ENCODE data around the gene SP5. TPM values are rescaled to one million over a fixed set of nuclear protein-coding genes. Genes with fewer than 3 reads are reported as not detected.

SP5 gene
- total and polyA plus RNA-seq, 9 of the 15 experiments (the other 6 are each of a cell fraction or from before 2014, with no cell fraction given) = 0.03 to 1.7 (median 0.16) TPM; not detected in 1

DNA sequence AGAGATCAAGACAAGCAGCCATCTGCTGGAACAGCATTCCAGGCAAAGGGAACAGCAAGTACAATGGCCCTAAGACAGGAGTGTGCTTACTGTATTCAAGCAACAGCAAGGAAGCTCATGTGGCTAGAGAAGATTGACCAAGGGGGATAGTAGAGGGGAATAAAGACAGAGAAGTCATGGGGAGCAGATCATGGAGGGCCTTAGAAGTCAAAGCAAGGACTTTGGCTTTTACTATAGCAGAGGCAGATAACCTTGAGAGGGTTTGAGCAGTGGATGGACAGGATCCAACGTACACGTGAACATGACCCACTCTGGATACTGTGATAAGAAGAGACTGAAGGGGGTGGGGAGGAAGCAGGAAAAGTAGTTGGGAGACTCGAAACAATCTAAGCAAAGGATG, 26.9 kb downstream of the SP5 start (continued):
- TF ChIP-seq ZNF699 (CRISPR knock-in tag; IDR thresholded peaks at IDR 0.05; ENCODE audit: insufficient replicate concordance) (no peak), ZFPM2 (CRISPR knock-in tag; IDR thresholded peaks at IDR 0.05) (no peak), NEUROD1 (IDR thresholded peaks at IDR 0.05; ENCODE audit: borderline replicate concordance, low read depth, low read length, partially characterized antibody) (no peak), ZNF644 (tag; IDR thresholded peaks at IDR 0.05; ENCODE audit: low read depth) (no peak), GATA2 (CRISPR knock-in tag; IDR thresholded peaks at IDR 0.05) (no peak), ZNF384 (IDR thresholded peaks at IDR 0.05; ENCODE audit: low read depth, low read length) (no peak), SPI1 (IDR thresholded peaks at IDR 0.05; ENCODE audit: borderline replicate concordance, low read depth, low read length) (no peak), ASH1L (IDR thresholded peaks at IDR 0.05; ENCODE audit: borderline replicate concordance, low read depth, partially characterized antibody) (no peak), SP2 (IDR thresholded peaks at IDR 0.05; ENCODE audit: extremely low read depth, low read depth, low read length, poor library complexity, severe bottlenecking) (no peak), BCOR (IDR thresholded peaks at IDR 0.05) (peak; percentile 85), TRIM28 (IDR thresholded peaks at IDR 0.05) (no peak), LARP7 (IDR thresholded peaks at IDR 0.05) (no peak), NR4A1 (CRISPR knock-in tag; IDR thresholded peaks at IDR 0.05) (no peak), NR4A1 (tag; IDR thresholded peaks at IDR 0.05) (no peak), ZNF436 (CRISPR knock-in tag; IDR thresholded peaks at IDR 0.05) (no peak), ZNF707 (CRISPR knock-in tag; conservative IDR thresholded peaks at IDR 0.05) (no peak), CCAR2 (IDR thresholded peaks at IDR 0.05; ENCODE audit: low read depth, low read length) (no peak)
- TF ChIP-seq, protein P1, sequence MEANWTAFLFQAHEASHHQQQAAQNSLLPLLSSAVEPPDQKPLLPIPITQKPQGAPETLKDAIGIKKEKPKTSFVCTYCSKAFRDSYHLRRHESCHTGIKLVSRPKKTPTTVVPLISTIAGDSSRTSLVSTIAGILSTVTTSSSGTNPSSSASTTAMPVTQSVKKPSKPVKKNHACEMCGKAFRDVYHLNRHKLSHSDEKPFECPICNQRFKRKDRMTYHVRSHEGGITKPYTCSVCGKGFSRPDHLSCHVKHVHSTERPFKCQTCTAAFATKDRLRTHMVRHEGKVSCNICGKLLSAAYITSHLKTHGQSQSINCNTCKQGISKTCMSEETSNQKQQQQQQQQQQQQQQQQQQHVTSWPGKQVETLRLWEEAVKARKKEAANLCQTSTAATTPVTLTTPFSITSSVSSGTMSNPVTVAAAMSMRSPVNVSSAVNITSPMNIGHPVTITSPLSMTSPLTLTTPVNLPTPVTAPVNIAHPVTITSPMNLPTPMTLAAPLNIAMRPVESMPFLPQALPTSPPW (CRISPR knock-in tag; IDR thresholded peaks at IDR 0.05) = no peak
- TF ChIP-seq, protein P2, sequence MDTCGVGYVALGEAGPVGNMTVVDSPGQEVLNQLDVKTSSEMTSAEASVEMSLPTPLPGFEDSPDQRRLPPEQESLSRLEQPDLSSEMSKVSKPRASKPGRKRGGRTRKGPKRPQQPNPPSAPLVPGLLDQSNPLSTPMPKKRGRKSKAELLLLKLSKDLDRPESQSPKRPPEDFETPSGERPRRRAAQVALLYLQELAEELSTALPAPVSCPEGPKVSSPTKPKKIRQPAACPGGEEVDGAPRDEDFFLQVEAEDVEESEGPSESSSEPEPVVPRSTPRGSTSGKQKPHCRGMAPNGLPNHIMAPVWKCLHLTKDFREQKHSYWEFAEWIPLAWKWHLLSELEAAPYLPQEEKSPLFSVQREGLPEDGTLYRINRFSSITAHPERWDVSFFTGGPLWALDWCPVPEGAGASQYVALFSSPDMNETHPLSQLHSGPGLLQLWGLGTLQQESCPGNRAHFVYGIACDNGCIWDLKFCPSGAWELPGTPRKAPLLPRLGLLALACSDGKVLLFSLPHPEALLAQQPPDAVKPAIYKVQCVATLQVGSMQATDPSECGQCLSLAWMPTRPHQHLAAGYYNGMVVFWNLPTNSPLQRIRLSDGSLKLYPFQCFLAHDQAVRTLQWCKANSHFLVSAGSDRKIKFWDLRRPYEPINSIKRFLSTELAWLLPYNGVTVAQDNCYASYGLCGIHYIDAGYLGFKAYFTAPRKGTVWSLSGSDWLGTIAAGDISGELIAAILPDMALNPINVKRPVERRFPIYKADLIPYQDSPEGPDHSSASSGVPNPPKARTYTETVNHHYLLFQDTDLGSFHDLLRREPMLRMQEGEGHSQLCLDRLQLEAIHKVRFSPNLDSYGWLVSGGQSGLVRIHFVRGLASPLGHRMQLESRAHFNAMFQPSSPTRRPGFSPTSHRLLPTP (IDR thresholded peaks at IDR 0.05; ENCODE audit: borderline replicate concordance, extremely low read depth, insufficient read length) = no peak
- TF ChIP-seq, protein P3, sequence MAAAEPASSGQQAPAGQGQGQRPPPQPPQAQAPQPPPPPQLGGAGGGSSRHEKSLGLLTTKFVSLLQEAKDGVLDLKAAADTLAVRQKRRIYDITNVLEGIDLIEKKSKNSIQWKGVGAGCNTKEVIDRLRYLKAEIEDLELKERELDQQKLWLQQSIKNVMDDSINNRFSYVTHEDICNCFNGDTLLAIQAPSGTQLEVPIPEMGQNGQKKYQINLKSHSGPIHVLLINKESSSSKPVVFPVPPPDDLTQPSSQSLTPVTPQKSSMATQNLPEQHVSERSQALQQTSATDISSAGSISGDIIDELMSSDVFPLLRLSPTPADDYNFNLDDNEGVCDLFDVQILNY (CRISPR knock-in tag; IDR thresholded peaks at IDR 0.05) = no peak
- TF ChIP-seq, protein P4, sequence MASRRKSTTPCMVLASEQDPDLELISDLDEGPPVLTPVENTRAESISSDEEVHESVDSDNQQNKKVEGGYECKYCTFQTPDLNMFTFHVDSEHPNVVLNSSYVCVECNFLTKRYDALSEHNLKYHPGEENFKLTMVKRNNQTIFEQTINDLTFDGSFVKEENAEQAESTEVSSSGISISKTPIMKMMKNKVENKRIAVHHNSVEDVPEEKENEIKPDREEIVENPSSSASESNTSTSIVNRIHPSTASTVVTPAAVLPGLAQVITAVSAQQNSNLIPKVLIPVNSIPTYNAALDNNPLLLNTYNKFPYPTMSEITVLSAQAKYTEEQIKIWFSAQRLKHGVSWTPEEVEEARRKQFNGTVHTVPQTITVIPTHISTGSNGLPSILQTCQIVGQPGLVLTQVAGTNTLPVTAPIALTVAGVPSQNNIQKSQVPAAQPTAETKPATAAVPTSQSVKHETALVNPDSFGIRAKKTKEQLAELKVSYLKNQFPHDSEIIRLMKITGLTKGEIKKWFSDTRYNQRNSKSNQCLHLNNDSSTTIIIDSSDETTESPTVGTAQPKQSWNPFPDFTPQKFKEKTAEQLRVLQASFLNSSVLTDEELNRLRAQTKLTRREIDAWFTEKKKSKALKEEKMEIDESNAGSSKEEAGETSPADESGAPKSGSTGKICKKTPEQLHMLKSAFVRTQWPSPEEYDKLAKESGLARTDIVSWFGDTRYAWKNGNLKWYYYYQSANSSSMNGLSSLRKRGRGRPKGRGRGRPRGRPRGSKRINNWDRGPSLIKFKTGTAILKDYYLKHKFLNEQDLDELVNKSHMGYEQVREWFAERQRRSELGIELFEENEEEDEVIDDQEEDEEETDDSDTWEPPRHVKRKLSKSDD (conservative IDR thresholded peaks at IDR 0.05; ENCODE audit: low read length) = no peak
